ENCODE measurements around the gene SMDT1.

SMDT1 gene

GRCh38 chr22:42072606-42073330, 6.7 kb upstream of the SMDT1 start:
- peaks cover 9% of the 10 kb centered on the region for H3K36me3 ChIP-seq (ENCODE audit: control insufficient read depth, insufficient read depth, low read length)
- peaks cover 6% of the 10 kb centered on the region for H3K27me3 ChIP-seq (ENCODE audit: control insufficient read depth, insufficient read depth, low read length)
- peaks cover 9% of the 10 kb centered on the region for H3K4me1 ChIP-seq (ENCODE audit: control insufficient read depth, insufficient read depth, low read length)
- H3K9me3 ChIP-seq (ENCODE audit: control insufficient read depth, insufficient read depth, low read length) = no peaks in the 10 kb centered on the region
- H3K9ac ChIP-seq (ENCODE audit: low read depth, low read length) = no peak overlapping the region
- H3K4me3 ChIP-seq (ENCODE audit: low read depth, low read length) = no peak overlapping the region

GRCh38 chr22:42073621-42074041, 5.9 kb upstream of the SMDT1 start:
- H3K4me3 ChIP-seq (ENCODE audit: low read depth, low read length) = no peak overlapping the region
- H3K36me3 ChIP-seq (ENCODE audit: control insufficient read depth, insufficient read depth, low read length) = peaks cover 5% of the 10 kb centered on the region
- no peak overlapping the region for H3K9ac ChIP-seq (ENCODE audit: low read depth, low read length)
- H3K4me1 ChIP-seq (ENCODE audit: control insufficient read depth, insufficient read depth, low read length) = peaks cover 10% of the 10 kb centered on the region
- H3K27me3 ChIP-seq (ENCODE audit: control insufficient read depth, insufficient read depth, low read length) = peaks cover 6% of the 10 kb centered on the region
- H3K9me3 ChIP-seq (ENCODE audit: control insufficient read depth, insufficient read depth, low read length) = no peaks in the 10 kb centered on the region

- peaks cover 13% of the 10 kb centered on the region for H3K4me1 ChIP-seq (ENCODE audit: control insufficient read depth, insufficient read depth, low read length)
- peaks cover 6% of the 10 kb centered on the region for H3K27me3 ChIP-seq (ENCODE audit: control insufficient read depth, insufficient read depth, low read length)
- no peak within 1 kb of the TSS for H3K9ac ChIP-seq (ENCODE audit: low read depth, low read length)
- H3K9me3 ChIP-seq (ENCODE audit: control insufficient read depth, insufficient read depth, low read length) = no peaks in the 10 kb centered on the region
- peak within 1 kb of the TSS; percentile 49 for H3K4me3 ChIP-seq (ENCODE audit: low read depth, low read length)
- peaks cover 5% of the 10 kb centered on the region for H3K36me3 ChIP-seq (ENCODE audit: control insufficient read depth, insufficient read depth, low read length)
Observed at GRCh38 chr22:42074132-42074811, 5.2 kb upstream of the SMDT1 start, which contains the start of gene PHETA2. TSS of gene PHETA2 (plus strand) at chr22:42074248. CDS start at chr22:42077294, 3,046 bp downstream.

- H3K9ac ChIP-seq (ENCODE audit: low read depth, low read length) = no peak overlapping the region
Observed at GRCh38 chr22:42074846-42075676, 4.4 kb upstream of the SMDT1 start.

GRCh38 chr22:42076764-42077485, 2.6 kb upstream of the SMDT1 start:
- Histone ChIP-seq H3K27me3 (ENCODE audit: control insufficient read depth, insufficient read depth, low read length) (peaks cover 6% of the 10 kb centered on the region), H3K4me3 (ENCODE audit: low read depth, low read length) (no peak overlapping the region), H3K4me1 (ENCODE audit: control insufficient read depth, insufficient read depth, low read length) (peaks cover 9% of the 10 kb centered on the region), H3K9ac (ENCODE audit: low read depth, low read length) (no peak overlapping the region), H3K9me3 (ENCODE audit: control insufficient read depth, insufficient read depth, low read length) (no peaks in the 10 kb centered on the region), H3K36me3 (ENCODE audit: control insufficient read depth, insufficient read depth, low read length) (peaks cover 5% of the 10 kb centered on the region)

More at GRCh38 chr22:42074846-42075676, 4.4 kb upstream of the SMDT1 start:
- Histone ChIP-seq H3K27me3 (ENCODE audit: control insufficient read depth, insufficient read depth, low read length) (peaks cover 6% of the 10 kb centered on the region), H3K9me3 (ENCODE audit: control insufficient read depth, insufficient read depth, low read length) (no peaks in the 10 kb centered on the region), H3K4me3 (ENCODE audit: low read depth, low read length) (peak overlapping the region; percentile 49), H3K36me3 (ENCODE audit: control insufficient read depth, insufficient read depth, low read length) (peaks cover 5% of the 10 kb centered on the region), H3K4me1 (ENCODE audit: control insufficient read depth, insufficient read depth, low read length) (peaks cover 13% of the 10 kb centered on the region)

- peaks cover 9% of the 10 kb centered on the region for H3K36me3 ChIP-seq (ENCODE audit: control insufficient read depth, insufficient read depth, low read length)
- no peaks in the 10 kb centered on the region for H3K9me3 ChIP-seq (ENCODE audit: control insufficient read depth, insufficient read depth, low read length)
- no peak overlapping the region for H3K9ac ChIP-seq (ENCODE audit: low read depth, low read length)
- H3K4me3 ChIP-seq (ENCODE audit: low read depth, low read length) = no peak overlapping the region
- H3K27me3 ChIP-seq (ENCODE audit: control insufficient read depth, insufficient read depth, low read length) = peaks cover 6% of the 10 kb centered on the region
- peaks cover 9% of the 10 kb centered on the region for H3K4me1 ChIP-seq (ENCODE audit: control insufficient read depth, insufficient read depth, low read length)
Observed at GRCh38 chr22:42077486-42078125, 1.9 kb upstream of the SMDT1 start.

GRCh38 chr22:42078469-42079318, 806 bp upstream of the SMDT1 start:
- H3K4me3 ChIP-seq (ENCODE audit: low read depth, low read length) = peak overlapping the region; percentile 84

GRCh38 chr22:42080287-42080686, 787 bp downstream of the SMDT1 start:
- Histone ChIP-seq H3K9ac (ENCODE audit: low read depth, low read length) (no peak overlapping the region), H3K27me3 (ENCODE audit: control insufficient read depth, insufficient read depth, low read length) (no peaks in the 10 kb centered on the region), H3K4me3 (ENCODE audit: low read depth, low read length) (peak overlapping the region; percentile 84), H3K9me3 (ENCODE audit: control insufficient read depth, insufficient read depth, low read length) (no peaks in the 10 kb centered on the region), H3K36me3 (ENCODE audit: control insufficient read depth, insufficient read depth, low read length) (peaks cover 16% of the 10 kb centered on the region), H3K4me1 (ENCODE audit: control insufficient read depth, insufficient read depth, low read length) (peaks cover 4% of the 10 kb centered on the region)

More at GRCh38 chr22:42078469-42079318, 806 bp upstream of the SMDT1 start:
- Histone ChIP-seq H3K36me3 (ENCODE audit: control insufficient read depth, insufficient read depth, low read length) (peaks cover 16% of the 10 kb centered on the region), H3K4me1 (ENCODE audit: control insufficient read depth, insufficient read depth, low read length) (peaks cover 4% of the 10 kb centered on the region), H3K9me3 (ENCODE audit: control insufficient read depth, insufficient read depth, low read length) (no peaks in the 10 kb centered on the region), H3K27me3 (ENCODE audit: control insufficient read depth, insufficient read depth, low read length) (no peaks in the 10 kb centered on the region), H3K9ac (ENCODE audit: low read depth, low read length) (peak overlapping the region; percentile 74)

GRCh38 chr22:42083119-42083518, 3.6 kb downstream of the SMDT1 start:
- Histone ChIP-seq H3K9me3 (ENCODE audit: control insufficient read depth, insufficient read depth, low read length) (no peaks in the 10 kb centered on the region), H3K36me3 (ENCODE audit: control insufficient read depth, insufficient read depth, low read length) (peaks cover 23% of the 10 kb centered on the region), H3K4me3 (ENCODE audit: low read depth, low read length) (no peak overlapping the region), H3K9ac (ENCODE audit: low read depth, low read length) (no peak overlapping the region), H3K4me1 (ENCODE audit: control insufficient read depth, insufficient read depth, low read length) (peaks cover 4% of the 10 kb centered on the region), H3K27me3 (ENCODE audit: control insufficient read depth, insufficient read depth, low read length) (no peaks in the 10 kb centered on the region)

GRCh38 chr22:42084874-42085273, 5.4 kb downstream of the SMDT1 start:
- no peaks in the 10 kb centered on the region for H3K27me3 ChIP-seq (ENCODE audit: control insufficient read depth, insufficient read depth, low read length)
- no peak overlapping the region for H3K9ac ChIP-seq (ENCODE audit: low read depth, low read length)
- H3K9me3 ChIP-seq (ENCODE audit: control insufficient read depth, insufficient read depth, low read length) = no peaks in the 10 kb centered on the region
- H3K4me3 ChIP-seq (ENCODE audit: low read depth, low read length) = no peak overlapping the region
- H3K4me1 ChIP-seq (ENCODE audit: control insufficient read depth, insufficient read depth, low read length) = no peaks in the 10 kb centered on the region
- H3K36me3 ChIP-seq (ENCODE audit: control insufficient read depth, insufficient read depth, low read length) = peaks cover 26% of the 10 kb centered on the region
